Esophagus squamous epithelium (tissue), 5 donors: ENCODE data around the gene ADARB2. TPM values are rescaled to one million over a fixed set of nuclear protein-coding genes. Genes with fewer than 3 reads are reported as not detected.

Experiments used
- DNase-seq: peaks from one replicate; lab custom pipeline; 2025; lab: John Stamatoyannopoulos, UW
- H3K27ac ChIP-seq, 4 donors: fragments of 200-600 bp; sonication (generic); one replicate each; pipeline ENCODE4 v1.5.1; 2016 to 2019; ENCODE audit warnings: mild to moderate bottlenecking in 1 of 4
- H3K27me3 ChIP-seq, 4 donors: fragments of 200-600 bp; sonication (generic); 1 replicate in 3 of 4; 2 replicates in 1 of 4; pipeline versions ENCODE4 v1.5.1 to v1.6.0; 2017 to 2021; ENCODE audit warnings: antibody characterized with exemption in 1 of 4
- H3K36me3 ChIP-seq, 3 donors: fragments of 200-600 bp; sonication (generic); one replicate each; pipeline ENCODE4 v1.5.1; 2016 to 2019
- H3K4me1 ChIP-seq, 3 donors: fragments of 200-600 bp; sonication (generic); one replicate each; pipeline ENCODE4 v1.5.1; 2017 to 2019
- H3K4me3 ChIP-seq, 4 donors: fragments of 200-600 bp; sonication (generic); 1 replicate in 3 of 4; 2 replicates in 1 of 4; pipeline ENCODE4 v1.5.1; 2016 to 2019; ENCODE audit warnings: mild to moderate bottlenecking in 2 of 4, moderate library complexity in 1 of 4
- H3K9me3 ChIP-seq, 3 donors: fragments of 200-600 bp; sonication (generic); one replicate each; pipeline ENCODE4 v1.5.1; 2016 to 2019
- CTCF ChIP-seq, 6 experiments: fragments of 450-650 bp in 4 of 6; fragments of 200-600 bp in 2 of 6; sonication (generic) in 2 of 6; IDR thresholded peaks; one replicate each; pipeline ENCODE4 v1.5.1; 2016 to 2019; ENCODE audit warnings: antibody characterized with exemption in 6 of 6, mild to moderate bottlenecking in 4 of 6, moderate library complexity in 4 of 6
- POLR2A ChIP-seq, 4 donors: fragments of 450-650 bp; IDR thresholded peaks; one replicate each; pipeline ENCODE4 v1.6.1; 2017; ENCODE audit warnings: antibody characterized with exemption in 4 of 4, mild to moderate bottlenecking in 4 of 4, moderate library complexity in 3 of 4
- WGBS, 2 donors: methylation state at CpG; one replicate each; pipeline ENCODE4 v1.1.5; 2018; 5-methylcytosine and 5-hydroxymethylcytosine counted together
- intact Hi-C: fragments of 100-400 bp; cut with DNase I; formaldehyde crosslinking; loops from one replicate; pipeline ENCODE4 v1.15.0; 2022
- total RNA-seq, 4 donors: library from RNA; depleted of rRNA; stranded (reverse); fragments of >200 nt; gene quantifications; one replicate each; pipeline ENCODE4 v1.1.0, GENCODE V29; 2016
- donor health status: DM: yes; HTN: yes; CAD: no.

Gene ADARB2
- total RNA-seq, 4 donors from 2014 or later = 0.21 to 3.5 (median 1.5) TPM

- H3K9me3 ChIP-seq = no peaks in the 10 kb centered on the region
- no peak for DNase-seq
- intact Hi-C loops = no loop called here
- no peaks in the 10 kb centered on the region for H3K36me3 ChIP-seq
- no peak for TF ChIP-seq POLR2A (IDR thresholded peaks at IDR 0.05)
- TF ChIP-seq CTCF (IDR thresholded peaks at IDR 0.05) = no peak
- H3K27ac ChIP-seq = no peak overlapping the region
- peaks cover 4 to 14% (median 6%) of the 10 kb centered on the region in 3 donors for H3K4me1 ChIP-seq
- 77 to 87% methylated on average over 12 to 17 of the region's 29 CpGs for WGBS, 2 donors
- H3K27me3 ChIP-seq = peaks cover 0 to 21% (median 0%) of the 10 kb centered on the region in 4 donors
- H3K4me3 ChIP-seq = no peak overlapping the region
Measured at GRCh38 chr10:1404323-1405260, 332.7 kb downstream of the ADARB2 start.

GRCh38 chr10:1403508-1404322 lies 333.6 kb downstream of the ADARB2 start:
- WGBS, 2 donors = 72 to 76% methylated on average over 9 to 11 of the region's 18 CpGs
- Histone ChIP-seq H3K4me3 (no peak overlapping the region), H3K9me3 (no peaks in the 10 kb centered on the region), H3K36me3 (no peaks in the 10 kb centered on the region), H3K27ac (no peak overlapping the region), H3K4me1 (peaks cover 4 to 14% (median 6%) of the 10 kb centered on the region in 3 donors), H3K27me3 (peaks cover 0 to 21% (median 0%) of the 10 kb centered on the region in 4 donors)
- intact Hi-C loops = no loop called here
- DNase-seq = no peak
- no peak for TF ChIP-seq POLR2A (IDR thresholded peaks at IDR 0.05)
- TF ChIP-seq CTCF (IDR thresholded peaks at IDR 0.05) = no peak

GRCh38 chr10:1402816-1403507 lies 334.4 kb downstream of the ADARB2 start:
- intact Hi-C loops = no loop called here
- no peak for TF ChIP-seq POLR2A (IDR thresholded peaks at IDR 0.05)
- no peak for TF ChIP-seq CTCF (IDR thresholded peaks at IDR 0.05)
- H3K27ac ChIP-seq = no peak overlapping the region
- peaks cover 0 to 21% (median 0%) of the 10 kb centered on the region in 4 donors for H3K27me3 ChIP-seq
- H3K4me1 ChIP-seq = peaks cover 4 to 14% (median 6%) of the 10 kb centered on the region in 3 donors
- 78 to 94% methylated on average over 8 to 15 of the region's 27 CpGs for WGBS, 2 donors
- no peaks in the 10 kb centered on the region for H3K36me3 ChIP-seq
- DNase-seq = no peak
- H3K4me3 ChIP-seq = no peak overlapping the region
- no peaks in the 10 kb centered on the region for H3K9me3 ChIP-seq

GRCh38 chr10:1402016-1402770 lies 335.1 kb downstream of the ADARB2 start:
- Histone ChIP-seq H3K4me1 (peaks cover 4 to 14% (median 6%) of the 10 kb centered on the region in 3 donors), H3K4me3 (no peak overlapping the region), H3K36me3 (no peaks in the 10 kb centered on the region), H3K27me3 (peaks cover 0 to 21% (median 0%) of the 10 kb centered on the region in 4 donors), H3K9me3 (no peaks in the 10 kb centered on the region), H3K27ac (no peak overlapping the region)
- WGBS, 2 donors = 80 to 90% methylated on average over 15 to 20 of the region's 25 CpGs
- intact Hi-C loops = no loop called here
- no peak for DNase-seq
- TF ChIP-seq CTCF (IDR thresholded peaks at IDR 0.05) (no peak), POLR2A (IDR thresholded peaks at IDR 0.05) (no peak)
